Measurements from ENCODE around the gene LGALS9B.
"Not testable (repeated sequence)": the region's sequence is repeated elsewhere in the genome, so short reads cannot be mapped to it uniquely, and the experiment has no call there.

The LGALS9B gene

DNA sequence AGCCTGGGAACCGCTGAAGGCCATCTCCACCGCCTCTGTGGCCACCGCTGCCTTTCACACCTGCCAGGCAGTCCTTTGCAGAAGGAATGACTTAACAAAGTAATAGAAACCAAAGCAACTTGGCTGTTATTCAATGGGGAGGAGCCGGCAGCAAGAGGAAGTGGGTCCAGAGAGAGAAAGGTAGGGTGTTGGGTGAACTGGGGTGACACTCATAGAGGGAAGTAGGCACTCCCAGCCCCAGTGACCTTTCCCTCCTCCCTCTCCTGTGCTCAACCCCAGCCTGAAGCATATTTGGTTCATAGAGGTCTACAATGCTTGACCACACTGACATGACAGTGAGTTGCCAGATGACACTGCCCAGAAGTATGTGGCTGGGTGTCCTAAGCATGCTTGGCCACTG is at the start of gene LGALS9B:
Gene LGALS9B, minus strand, starts transcription at position 93 of the 400 bp plus-strand sequence. Its CDS starts 69 bp downstream, at position 24.
- not testable (repeated sequence) for DNase-seq (ENCODE audit: low spot score)

DNA sequence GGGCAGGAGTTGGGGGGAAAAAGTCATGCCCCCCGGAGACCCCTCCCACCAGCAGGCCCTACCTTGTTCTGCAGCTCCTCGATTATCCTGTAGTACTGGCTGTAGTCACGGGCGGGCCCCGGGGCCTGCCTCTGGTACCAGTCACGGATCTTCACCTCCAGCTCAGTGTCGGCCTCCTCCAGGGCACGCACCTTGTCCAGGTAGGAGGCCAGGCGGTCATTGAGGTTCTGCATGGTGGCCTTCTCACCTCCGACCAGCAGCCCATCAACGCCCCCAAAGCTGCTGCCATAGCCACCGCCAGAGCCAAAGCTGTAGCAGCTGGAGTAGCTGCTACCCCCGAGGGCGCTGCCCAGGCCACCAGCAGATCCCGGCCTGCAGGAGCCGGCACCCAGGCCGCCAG is 49.6 kb upstream of the LGALS9B start:
- DNase-seq (ENCODE audit: low spot score), result not testable (repeated sequence)

DNA sequence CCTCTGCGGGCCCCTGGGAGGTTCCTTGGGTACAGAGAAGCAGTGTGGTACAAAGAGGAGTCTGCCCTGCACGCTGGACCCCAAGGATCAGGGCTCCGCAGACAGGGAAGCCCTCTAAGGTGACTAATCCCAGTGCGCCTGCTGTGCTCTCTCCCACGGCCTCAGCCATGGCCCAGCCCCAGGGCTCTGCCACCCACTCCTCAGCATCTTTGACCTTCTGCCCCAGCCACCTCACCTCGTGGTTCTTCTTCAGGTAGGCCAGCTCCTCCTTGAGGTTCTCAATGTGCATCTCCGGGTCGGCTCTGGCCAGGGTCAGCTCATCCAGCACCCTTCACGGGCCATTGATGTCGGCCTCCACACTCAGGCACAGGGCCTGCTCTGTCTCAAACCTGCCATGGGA is 47.8 kb upstream of the LGALS9B start:
- not testable (repeated sequence) for DNase-seq (ENCODE audit: low spot score)

DNA sequence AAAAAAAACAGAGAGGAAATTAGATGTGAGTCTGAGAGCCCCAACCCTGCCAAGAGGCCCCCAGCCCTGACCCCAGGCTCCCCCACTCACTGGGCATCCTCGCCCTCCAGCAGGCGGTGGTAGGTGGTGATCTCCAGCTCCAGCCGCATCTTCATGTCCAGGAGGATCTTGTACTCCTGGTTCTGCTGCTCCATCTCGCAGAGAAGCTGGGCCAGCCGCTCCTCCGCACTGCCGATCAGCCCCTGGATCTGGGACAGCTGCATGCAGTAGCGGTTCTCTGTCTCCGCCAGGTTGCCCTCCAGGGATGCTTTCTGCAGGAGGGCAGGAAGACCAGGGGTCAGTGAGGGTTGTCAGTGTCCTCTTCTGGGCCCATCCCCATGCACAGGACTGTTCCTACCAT is 46.2 kb upstream of the LGALS9B start:
- DNase-seq (ENCODE audit: low spot score), result not testable (repeated sequence)

DNA sequence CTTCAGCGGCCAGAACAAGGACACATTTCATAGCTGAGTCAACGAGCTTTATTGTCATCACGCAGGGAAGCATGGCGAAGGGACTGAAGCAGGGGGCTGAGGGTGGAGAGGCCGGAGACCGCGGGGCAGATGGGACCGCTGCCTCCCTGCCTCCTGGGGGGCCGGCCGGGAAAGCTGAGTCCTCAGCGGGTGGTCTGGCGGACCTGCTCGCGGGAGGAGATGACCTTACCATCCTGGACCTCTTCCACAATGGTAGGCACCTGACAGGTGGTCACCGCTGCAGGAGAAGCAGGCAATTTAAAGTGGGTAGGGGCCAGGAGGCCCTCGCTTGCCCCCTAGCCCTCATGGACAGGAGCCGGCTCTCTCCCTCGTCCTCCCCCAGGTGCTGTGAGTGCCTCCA is 45.0 kb upstream of the LGALS9B start:
- not testable (repeated sequence) for DNase-seq (ENCODE audit: low spot score)

DNA sequence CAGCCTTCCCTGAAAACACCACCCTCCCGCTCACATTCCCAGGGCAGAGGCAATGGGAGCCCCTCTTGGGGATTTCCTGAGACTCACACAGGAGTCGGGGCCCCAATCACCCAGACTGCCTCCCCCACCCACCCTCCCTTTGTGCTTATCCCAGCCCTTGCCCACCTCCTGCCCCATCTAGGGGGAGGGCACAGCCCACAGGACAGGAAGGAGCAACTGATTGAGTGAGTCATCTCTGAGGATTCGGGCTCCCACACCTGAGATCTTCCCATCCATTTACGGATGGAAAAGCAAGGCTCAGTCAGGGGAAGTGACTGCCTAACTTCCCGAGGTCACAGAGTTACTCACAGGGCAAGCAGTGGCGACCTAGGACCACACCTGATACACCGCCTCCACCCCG is 44.4 kb upstream of the LGALS9B start:
- not testable (repeated sequence) for DNase-seq (ENCODE audit: low spot score)

DNA sequence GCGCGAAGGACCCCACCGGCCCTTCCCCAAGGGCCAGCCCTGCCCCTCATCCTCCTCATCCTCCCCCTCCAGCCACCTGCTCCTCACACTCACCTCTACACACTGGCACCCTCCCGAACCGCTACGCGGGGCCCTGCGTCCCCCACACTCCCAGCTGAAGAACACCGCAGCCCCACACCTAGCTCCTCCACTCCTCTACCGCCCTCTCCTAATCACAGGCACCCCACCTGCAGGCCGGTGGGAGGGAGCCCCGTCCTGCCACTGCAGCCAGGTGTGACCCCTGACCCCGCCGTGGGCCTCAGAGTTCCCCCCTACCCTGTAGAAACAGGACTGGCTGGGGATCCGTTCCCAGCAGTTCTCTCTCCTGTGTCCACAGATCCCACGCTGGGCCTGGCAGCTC is 38.0 kb upstream of the LGALS9B start:
- DNase-seq (ENCODE audit: low spot score), result not testable (repeated sequence)

DNA sequence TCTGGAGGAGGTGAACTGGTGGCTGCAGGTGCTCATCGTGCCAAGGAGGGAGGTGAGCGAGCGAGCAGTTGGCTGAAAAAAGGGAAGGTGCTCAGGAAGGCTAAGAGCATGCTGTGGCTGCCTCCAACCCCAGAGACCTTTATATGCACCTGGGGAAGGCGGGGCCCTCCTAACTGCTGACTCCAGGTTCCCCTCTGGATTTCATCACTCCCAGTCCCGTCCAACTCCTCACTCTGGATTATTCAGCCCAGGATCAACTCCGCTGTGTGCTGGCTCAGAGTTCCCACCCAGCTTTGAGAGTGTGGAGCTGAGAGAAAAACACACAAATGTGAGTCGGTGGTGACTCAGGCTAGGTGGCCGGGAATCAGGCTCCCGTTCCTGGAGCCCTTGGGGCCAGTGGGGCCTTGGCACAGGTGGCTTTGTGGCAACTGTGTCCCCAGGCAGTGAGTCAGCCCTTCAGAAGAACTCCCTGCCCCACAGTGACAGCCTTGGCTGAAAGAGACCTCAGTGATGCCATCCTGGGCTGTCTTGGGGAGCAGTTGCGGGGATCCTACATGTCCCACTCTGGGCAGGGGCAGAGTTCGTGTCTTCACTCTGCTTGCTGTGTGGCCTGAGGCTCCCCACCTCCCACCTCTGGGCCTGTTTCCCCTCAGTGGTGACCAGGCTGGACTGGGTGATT is 37.2 kb upstream of the LGALS9B start:
- not testable (repeated sequence) for DNase-seq (ENCODE audit: low spot score)

DNA sequence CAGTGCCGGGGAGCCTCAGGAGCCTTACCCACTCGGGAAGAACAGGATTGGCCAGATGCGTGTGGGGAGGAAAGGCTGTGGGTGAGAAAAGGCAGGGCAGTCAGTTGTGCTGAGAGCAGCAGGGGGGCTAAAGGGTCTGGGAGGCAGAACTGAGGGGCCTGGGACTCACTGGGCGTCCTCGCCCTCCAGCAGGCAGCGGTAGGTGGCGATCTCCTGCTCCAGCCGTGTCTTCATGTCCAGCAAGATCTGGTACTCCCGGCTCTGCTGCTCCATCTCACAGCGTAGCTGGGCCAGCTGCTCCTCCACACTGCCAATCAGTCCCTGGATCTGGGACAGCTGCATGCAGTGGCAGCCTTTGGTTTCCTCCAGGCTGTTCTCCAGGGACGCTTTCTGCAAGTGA is 34.6 kb upstream of the LGALS9B start:
- DNase-seq (ENCODE audit: low spot score), result not testable (repeated sequence)

DNA sequence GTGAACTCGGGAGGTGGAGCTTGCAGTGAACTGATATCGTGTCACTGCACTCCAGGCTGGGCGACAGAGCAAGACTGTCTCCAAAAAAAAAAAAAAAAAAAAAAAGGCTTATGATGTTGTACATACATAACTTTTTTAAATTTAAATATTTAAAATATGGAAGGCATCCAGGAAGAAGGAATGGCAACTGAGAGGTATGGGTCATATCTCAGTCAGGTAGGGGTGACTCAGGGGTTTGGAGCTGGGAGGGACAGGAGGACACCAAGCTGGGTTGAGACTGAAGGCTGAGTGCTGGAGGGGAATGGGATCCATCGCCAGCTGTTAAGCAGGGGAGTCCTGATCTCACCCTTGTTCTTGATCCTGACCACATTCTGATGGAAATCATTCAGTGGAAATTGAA is 33.0 kb upstream of the LGALS9B start:
- DNase-seq (ENCODE audit: low spot score), result not testable (repeated sequence)

DNA sequence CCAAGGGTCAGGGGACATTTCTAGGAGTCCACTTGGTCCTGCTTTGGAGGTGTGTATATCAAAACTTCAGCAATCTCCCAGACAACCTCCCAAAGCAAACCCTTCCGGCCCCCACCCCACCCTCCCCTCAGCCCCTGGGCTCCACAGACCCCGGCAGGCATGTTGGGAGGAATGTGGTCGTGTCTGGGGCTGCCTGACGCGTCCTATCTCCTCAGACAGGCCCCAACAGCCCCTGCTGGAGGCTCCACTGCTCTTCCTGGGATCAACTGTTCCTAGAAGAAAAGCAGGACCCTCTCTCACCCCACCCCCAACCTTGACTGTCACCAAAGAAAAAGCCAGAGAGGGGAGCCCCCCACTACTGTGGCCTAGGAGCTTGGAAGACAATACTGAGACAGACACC is 28.1 kb upstream of the LGALS9B start:
- not testable (repeated sequence) for DNase-seq (ENCODE audit: low spot score)

DNA sequence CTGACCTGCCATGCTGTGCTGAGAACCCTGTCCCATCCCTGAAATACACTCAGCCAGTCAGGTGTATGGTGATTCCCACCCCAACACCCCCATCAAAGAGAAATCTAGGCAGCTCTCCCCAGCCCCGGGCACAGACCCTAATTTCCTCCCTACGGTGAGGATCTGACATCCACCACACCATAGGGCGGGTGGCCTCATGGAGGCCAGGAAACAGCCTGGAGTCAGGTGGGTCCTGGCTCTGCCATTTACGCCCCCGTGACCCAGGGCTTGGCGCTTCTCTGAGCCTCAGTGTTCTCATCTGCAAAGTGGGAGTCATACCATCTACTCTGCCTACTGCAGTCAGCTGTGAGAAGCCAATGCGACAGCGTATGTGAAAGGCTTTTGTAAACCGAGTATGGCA is 27.4 kb upstream of the LGALS9B start:
- DNase-seq (ENCODE audit: low spot score), result not testable (repeated sequence)

DNA sequence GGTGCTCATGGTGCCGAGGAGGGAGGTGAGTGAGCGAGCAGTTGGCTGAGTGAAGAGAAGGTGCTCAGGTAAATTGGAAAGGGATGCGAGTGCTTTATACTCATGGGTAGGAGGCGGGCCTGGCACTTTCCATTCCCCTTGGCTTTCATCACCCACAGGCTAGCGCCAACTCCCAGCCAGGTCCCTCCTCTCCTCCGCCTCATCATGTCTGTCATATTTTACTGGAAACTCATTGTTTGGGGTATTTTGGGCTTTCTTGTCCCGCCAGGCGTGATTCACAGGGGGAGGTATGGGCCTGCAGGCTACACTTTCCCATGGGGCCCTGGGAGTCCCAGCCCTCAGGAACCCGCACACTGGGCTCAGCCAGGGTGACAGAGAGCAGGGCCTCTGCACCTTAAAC is 26.8 kb upstream of the LGALS9B start:
- DNase-seq (ENCODE audit: low spot score), result not testable (repeated sequence)

DNA sequence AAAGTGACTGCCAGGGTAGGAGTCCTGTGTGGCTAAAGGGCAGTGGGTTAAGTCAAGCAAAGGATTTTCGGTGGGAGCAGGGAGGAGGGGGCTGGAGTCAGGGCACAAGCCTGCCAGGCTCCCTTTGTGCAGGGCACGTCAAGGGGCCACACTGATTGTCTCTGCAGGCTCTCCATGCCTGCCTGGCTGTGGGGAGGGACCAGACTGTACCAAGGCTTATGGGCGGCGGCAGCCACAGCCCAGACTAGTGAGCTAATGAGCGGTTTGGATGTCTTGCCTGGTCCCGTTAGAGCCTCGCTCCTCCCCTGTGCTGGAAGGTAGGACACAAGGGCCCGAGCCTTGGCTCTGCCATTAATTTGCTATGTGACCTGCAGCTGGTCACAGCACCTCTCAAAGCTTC is 25.6 kb upstream of the LGALS9B start:
- DNase-seq (ENCODE audit: low spot score), result not testable (repeated sequence)

DNA sequence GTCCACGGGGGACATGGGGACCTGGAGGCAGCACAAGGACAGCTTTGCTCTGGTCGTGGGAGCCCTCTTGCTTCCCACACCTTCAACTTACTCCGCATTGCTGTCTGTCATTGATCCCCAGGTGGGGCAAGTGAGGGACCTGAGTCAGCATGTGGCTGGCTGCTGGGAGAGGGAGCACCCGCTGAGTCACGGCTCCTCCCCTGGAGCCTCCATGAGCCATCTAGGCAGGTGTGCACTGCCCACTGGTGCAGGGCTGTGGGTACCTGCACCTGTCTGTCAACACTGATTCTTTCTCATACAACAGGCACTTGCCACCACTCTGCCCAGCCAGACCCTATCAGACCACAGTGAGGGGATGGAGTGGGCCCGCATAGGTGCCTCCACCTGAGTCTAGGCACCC is 24.8 kb upstream of the LGALS9B start:
- DNase-seq (ENCODE audit: low spot score), result not testable (repeated sequence)

DNA sequence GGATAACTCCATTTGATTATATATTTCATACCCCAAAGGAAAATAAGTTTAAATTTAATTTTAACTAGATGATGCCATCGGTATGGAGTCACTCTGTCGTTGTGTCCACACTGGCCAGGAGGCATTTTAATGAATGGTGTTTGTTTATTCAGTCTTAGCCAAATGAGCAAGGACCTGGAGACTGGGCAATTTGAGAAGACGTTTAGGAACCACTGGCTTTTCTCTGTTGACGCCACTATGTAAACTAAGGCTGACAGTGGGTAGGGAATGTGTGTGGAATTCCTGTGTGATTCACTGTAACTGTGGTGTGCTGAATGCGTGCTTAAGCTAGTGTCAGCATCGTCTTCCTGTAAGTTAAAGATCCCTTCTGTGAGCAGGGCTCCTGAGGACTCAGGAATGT is 17.6 kb upstream of the LGALS9B start:
- DNase-seq (ENCODE audit: low spot score), result not testable (repeated sequence)

DNA sequence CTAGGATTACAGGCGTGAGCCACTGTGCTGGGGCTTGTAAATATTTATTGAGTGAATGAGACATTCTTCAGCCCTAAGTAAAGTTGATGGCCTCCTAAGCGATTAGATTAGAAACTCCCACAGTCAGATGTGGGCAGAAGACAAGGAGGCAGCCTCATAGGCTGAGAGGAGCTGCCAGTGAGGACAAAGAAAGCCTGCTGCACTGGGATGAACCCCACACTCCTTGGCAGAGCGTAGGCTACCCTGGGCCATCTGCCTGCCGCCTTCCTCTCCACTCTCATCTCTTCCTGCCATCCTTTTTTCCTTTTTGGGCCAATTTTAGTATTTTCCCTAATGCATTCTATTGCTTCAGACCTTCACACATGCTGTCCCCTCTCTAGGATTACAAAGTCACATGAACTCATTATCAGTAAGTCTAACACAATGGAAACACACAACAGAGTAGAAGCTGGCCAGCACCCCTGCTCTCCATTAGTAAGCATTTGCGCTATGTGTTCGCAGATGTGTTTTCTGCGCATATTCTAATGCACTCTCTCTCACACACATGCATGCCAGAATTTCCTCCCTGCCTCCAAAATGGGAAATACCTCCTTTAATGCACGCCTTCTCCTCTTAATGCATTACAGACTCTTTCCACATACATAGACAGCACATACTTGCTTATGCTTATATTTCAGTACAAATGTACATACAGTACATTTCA is 12.7 kb upstream of the LGALS9B start:
- DNase-seq (ENCODE audit: low spot score), result not testable (repeated sequence)

DNA sequence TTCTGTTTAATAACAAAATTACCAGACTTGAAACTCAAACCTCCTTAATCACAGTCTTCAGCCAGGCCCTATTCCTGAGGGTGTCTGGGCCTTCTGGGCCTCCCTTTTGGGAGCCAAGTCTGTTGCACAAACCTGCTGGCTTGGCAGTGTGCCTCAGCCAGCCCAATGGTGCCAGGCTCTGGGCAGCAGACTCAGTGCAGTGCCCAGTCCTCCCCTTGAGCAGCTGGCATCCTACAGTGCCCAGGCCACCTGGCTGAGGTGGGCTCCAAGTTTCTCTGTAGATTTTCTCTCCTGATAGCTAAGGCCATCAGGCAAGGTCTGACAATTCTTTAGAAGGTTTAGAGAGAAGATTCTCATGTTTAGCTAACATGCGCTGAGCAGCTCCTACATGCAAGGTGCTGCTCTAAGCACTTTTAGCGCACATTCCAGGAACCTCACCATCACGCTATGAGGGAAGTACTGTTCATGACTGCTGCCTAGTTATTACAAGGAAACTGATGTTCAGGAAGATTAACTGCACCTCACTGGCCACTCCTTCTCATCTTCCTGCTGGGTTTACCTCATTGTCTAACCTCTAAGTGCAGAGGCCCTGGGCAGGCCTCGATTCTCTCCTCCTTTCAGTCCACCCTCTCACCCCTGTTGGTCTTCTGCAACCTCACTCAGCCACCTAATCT is 10.2 kb upstream of the LGALS9B start:
- DNase-seq (ENCODE audit: low spot score), result not testable (repeated sequence)

DNA sequence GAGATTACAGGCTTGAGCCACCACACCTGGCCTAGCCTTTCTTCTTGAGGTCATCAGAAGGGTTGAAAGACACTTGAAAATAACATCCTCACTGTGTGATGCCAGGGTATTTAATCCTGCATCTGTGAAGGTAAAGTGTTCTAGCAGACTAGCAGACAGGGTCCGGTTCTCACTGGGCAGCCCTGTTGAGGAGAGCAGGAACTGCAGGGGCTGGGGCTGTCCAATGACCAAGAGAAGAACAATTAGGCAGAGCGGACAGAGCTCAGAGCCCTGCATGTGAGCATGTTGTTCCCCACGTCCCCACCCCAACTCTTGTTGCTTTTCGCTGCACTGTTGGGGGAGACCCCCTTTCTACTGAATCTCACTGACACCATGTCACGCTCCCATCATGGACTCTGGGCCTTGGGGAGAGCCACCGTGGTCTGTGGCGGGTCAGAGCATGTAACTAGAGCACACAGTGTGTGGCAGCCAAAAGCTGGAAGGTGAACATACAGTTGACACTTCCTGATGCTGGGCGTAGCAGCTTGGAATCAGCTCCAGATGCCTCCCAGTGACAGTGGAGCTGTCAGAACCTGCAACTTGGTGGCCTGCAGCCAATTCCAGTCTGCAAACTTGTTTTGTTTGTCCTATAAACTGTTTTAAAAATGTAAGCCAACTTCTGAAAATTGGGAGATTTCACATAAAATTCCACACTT is 7.9 kb upstream of the LGALS9B start:
- not testable (repeated sequence) for DNase-seq (ENCODE audit: low spot score)

DNA sequence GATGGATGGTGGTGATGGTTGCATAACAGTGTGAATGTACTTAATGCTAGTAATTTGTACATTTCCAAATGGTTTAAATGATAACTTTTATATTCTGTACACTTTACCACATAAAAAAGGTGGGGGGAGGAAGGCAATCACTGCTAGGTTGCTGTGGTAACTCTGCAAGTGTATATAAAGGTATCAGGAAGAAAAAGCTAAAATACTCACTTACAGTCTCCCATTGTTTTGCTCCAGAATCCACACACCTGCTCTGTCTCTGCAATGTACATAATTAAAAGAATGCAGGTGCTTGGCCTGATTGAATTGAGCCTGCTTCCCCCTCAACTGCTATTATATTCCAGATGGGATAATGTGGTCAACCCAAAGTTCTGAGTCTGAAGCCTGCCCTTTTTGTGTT is 6.7 kb upstream of the LGALS9B start:
- DNase-seq (ENCODE audit: low spot score), result not testable (repeated sequence)

DNA sequence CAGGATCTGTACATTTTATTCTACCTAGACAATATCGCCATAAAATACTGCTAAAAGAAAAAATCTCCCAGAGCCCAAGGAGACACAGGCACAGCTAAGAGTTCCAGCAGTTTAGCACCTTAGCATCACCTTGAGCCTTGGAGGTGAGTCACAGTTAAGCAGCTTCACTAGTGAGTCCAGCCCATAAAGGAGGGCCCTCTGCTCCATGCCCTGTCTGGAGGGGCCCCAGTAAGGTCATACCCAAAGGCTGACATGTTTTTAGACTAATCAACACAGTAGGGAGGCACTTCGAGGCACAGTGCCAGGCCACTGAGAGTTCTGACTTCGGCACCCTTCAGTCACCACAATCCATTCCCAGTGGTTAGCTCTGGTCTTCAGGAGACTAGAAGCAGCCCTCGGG is 2.6 kb upstream of the LGALS9B start:
- DNase-seq (ENCODE audit: low spot score), result not testable (repeated sequence)

DNA sequence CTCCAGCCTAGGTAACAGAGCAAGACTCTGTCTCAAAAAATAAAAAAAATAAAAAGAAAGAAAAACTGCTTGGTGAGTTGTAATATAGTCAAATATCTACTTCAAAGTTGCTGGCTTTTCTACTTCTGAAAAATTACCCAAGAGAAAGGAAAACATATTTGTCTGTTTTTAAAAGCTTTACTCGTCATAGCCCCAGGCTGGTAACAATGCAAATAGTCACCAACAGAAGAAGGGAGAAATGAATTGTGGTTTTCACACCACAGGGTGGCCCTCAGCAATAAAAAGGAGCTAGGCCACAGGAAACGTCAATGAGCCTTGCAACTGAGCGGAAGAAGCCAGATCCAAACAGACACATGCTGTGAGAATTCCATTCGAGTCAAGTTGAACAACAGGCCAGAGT is 1.8 kb upstream of the LGALS9B start:
- not testable (repeated sequence) for DNase-seq (ENCODE audit: low spot score)
